ENCODE data around the gene TMC6.
"Not testable (repeated sequence)": the region's sequence is repeated elsewhere in the genome, so short reads cannot be mapped to it uniquely, and the experiment has no call there.

The TMC6 gene

DNA sequence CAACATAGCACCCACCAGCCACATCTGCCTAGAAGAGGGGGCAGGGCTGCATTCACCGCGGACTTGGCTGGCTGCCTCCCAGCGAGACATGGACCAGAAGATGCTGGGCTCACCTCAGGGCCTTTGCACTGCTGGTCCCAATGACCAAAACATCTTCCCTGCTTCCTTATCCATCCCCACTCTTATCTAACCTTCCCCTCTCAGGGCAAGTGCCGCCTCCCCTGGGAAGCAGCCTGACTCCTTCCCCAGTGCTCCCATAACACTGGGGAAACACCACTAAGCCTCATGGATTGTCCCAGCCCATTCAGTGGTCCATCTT, 5.7 kb downstream of the TMC6 start:
- DNase-seq: no peak

DNA sequence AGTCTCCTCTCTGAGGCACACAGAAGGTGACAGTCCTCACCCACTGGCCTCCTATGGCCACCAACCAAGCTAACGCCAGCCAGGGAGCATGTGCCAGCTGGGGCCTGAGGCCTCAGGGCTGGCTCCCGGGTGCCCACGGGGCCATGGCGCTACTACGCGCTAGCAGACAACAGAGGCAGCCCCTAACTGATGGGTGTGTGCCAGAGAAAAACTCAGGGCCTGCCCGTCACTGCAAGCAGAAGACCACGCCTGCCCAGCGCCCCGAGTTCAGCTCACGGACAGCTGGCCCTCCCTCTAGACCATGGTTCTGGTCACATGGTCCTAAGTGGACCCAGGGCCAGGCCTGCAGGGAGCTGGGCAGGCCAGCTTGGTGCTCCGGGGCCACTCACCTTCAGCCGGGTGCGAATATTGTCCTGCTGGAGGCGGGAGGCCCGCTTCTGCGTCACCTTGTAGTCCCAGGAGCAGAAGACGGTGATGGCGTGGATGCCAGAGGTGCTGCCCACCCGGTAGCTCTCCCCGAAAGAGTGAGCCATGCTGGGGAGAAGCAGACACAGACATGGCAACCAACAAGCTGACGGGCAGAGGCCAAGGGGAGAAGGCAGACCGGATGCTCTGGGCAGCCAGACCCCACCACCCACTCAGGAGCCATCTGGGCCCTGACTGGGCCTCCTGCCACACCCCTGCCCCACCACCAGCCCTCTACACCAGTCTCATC, 6.2 kb downstream of the TMC6 start:
- DNase-seq: no peak

DNA sequence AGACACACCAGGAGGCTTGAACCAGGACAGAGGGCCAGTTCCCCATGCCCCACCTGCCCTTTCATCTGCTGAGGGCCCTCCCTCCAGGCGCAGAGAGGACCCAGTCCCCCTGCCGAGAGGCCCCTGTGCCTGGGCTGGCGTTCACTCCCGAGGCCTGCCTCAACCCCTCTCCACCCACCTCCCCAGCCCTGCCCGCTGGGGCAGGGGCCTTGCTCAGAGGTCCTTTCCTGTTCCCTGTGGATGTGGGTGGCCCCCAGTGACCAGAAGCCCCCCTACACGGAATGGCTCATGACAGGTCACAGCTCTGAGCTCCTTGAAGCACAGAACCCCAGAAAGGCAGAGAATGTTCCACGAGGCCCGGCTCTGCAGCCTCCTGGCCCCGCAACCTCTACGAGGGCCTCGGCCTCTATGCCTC, 6.7 kb downstream of the TMC6 start:
- DNase-seq: no peak

DNA sequence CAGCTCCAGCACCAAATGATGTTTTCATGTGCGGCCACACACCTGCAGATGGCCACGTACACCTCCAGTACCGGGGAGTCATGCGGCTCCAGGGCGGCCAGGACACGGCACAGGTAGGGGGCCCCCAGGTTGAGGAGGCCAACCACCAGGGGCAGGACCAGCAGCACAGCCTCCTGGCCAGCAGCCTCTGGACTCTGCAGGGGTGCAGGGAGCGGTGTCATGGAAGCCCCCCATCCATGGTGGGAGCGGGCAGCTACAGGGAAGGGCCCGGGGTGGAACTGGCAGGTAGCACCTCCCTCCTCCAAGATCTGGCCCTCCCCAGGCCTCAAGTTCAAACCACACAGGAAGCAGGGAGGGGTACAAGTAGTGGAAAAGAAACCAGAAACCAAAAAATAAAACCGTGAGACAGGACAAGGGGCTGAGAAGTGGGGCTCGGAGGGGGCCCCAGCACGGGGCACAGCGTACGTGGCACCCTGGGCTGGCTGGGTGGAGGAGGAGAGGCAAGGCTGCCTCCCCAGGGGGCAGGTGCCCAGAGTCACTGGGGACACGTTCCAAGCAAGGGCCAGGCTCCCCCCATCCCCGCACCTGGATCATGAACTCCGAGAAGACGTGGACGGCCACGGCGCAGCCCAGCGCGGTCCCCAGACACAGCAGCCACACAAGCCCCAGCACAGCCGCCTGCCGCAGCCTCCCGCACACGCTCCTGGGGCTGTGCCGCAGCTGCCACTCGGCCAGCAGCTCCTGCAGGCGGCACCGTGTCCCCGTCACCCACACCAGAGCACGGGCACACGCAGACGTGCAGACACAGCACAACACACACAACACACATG, 7.4 kb downstream of the TMC6 start:
- DNase-seq: no peak

DNA sequence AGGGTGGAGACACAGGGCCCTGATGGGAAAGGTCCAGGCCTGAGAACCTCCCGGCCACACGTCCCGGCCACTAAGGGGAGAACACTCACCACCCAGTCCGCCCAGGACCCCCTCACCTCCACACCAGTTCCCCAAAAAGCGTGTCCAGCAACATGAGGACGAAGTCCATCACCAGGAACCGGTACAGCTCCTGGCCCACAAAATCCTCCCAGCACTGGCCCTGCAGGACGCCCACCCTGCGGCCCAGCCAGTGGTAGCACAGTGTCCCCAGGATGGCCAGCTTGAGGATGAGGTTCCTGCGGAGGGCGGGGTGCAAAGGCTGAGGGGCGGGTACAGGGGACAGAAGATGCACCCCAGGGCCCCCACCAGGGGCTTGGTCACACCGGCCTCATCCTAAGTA, 8.0 kb downstream of the TMC6 start:
- no peak for DNase-seq

DNA sequence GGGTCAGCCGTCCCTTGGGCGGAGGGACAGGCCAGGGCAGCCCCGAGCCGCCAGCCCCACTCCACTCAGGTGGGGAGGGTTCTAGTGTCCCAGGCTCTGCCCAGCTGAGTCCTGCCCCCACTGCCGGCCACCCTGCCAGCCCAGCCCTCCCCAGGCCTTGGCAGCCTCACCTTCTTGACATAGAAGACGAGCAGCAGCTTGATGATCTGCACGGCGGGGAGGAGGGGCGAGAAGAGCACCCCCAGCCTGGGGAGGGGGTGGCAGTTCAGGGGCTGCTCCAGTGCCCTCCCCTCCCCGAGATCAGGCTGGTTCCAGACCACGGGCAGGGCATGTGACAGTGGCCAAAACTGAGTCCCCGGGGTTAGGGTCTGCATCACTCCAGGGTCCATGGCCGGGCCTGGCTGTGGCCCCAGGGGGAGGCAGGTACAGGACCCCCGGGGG, 9.7 kb downstream of the TMC6 start:
- DNase-seq: no peak

DNA sequence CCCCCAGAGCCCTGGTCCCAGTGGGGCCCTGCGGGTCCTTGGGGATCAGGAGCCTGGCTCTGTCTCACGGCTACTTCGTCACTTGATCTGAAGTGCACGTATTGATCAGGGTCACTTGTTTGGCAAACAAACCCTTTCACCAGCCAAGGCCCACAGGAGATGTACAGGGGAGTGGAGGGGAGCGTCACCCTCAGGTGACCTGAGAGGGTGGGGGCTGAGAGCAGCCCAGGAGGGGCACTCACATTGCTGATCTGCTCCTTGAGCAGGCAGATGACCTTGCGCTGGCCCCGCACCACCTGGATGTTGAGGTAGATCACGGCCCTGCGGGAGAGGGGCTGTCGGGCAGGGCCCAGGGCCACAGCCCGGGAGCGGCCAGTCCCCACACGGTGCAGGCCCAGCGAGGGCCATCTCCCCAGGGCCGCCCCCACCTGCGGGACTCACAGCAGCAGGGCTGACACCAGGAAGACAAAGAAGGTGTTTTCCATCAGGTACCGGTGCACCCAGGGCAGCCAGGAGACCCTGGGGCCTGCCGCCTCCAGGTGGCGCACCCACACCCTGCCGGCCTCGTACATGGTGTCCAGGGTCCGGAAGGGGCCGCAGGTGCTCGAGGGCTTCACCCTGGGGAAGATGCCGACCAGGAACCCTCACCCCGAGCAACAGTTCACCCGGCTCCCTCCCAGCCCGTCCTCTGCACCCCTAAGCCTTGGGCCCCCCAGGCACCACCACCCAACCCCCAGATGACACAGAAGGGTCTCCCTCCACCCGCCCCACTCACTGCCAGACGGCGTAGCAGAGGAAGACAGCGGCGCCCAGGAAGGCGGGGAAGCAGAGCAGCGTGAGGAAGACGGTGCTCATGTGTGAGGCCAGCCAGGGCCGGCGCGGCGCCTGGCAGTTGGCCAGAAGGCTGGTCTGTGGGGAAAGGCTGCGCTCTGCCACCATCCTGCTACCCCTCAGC, 11.3 kb downstream of the TMC6 start:
- peak; percentile 65 for DNase-seq

DNA sequence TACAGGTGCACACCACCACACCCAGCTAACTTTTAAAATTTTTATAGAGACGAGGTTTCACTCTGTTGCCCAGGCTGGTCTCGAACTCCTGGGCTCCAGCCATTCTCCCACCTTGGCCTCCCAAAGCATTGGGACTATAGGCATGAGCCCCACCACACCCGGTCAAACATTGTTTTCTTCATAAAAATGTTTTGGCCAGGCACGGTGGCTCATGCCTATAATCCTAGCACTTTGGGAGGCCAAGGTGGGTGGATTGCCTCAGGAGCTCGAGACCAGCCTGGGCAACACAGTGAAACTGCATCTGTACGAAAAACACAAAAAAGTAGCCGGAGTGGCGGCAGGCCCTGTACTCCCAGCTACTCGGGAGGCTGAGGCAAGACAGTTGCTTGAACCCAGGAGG, 12.1 kb downstream of the TMC6 start:
- no peak for DNase-seq

DNA sequence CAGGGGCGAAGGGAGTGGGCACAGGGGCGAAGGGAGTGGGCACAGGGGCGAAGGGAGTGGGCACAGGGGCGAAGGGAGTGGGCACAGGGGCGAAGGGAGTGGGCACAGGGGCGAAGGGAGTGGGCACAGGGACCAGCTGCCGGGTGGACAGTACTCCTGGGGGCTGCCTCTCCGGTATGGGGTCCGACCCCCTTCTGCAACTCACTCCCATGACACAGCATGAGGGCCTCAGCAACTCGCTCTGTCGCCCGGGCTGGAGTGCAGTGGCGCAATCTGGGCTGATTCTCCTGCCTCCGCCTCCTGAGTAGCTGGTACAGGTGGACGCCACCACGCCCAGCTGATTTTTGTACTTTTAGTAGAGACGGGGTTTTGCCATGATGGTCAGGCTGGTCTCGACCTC, 12.8 kb downstream of the TMC6 start:
- not testable (repeated sequence) for DNase-seq

DNA sequence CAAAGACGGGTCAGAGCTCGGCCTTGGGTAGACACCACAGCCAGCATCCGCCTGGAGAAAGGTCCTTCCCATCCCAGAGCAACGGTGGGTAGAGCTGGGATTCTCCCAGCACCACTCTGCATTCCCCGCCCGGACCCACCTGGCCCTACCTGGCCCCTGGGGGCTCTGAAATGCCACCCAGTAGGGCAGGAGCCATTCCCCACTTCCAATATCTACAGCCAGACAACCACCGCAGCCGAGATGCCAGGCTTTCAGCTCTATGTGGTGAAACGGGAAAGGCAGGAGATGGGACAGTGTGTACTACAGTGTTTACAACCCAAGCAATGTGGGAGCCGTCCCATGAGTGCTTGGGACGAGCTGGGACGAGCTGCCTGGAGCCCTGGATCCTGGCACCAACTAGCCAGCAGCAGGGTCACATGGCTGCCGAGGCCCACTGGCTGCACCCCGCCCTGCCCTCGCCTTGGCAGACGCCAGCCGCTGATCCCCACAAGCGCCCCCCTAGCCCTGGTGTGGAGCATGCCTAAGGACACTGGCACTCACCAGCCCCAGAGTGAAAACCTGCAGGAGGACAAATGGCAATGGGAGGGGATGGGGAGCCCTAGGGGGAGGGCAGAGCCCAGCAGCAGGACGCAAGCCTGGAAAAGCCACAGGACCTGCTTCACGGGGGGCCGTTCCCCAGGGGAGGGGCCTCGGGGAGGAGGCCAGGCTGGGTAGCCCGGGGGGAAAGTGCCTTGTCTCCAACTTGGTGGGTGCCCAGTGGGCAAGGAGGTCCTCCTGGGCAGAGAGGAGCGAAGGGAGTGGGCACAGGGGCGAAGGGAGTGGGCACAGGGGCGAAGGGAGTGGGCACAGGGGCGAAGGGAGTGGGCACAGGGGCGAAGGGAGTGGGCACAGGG, 13.5 kb downstream of the TMC6 start:
- no peak for DNase-seq

DNA sequence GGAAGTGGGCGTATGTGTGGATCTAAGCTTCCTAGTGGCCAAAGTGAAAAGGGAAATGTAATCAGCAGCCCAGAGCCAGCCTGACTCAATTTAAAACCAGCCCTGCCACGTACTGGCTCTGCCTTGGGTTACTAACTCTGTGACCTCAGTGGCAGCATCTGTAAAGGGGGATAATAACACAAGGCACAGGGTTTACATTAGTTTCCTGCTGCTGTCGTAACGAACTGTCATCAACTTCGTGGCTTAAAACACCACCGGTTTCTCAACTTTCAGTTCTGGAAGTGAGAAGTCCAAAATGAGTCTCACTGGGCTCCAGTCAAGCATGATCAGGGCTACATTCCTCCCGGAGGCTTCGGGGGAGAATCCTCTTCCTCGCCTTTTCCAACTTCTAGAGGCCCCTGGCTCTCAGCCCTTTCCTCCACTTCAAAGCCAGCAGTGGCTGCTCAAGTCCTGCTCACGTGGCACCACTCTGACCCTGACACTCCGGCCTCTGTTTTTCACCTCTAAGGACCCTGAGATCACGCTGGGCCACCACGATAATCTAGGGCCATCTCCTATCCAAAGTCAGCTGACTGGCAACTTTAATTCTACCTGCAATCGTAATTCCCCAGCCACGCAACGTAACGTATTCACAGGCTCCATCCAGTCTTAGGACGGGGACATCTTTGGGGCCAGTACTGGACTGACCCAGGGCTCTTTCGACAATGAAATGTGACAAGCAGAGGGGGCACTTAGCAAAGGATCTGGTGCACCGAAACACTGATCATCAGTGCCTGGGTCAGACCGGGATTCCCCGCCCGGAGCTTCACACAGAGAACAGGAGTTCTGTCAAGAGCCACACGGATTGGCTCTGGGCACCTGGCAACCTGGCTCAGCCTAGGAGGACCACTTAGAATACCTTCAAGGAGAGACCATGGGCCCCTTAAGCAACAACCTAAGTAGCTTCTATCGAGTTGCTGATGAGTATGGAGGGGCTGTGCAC, 14.5 kb downstream of the TMC6 start:
- no peak for DNase-seq

DNA sequence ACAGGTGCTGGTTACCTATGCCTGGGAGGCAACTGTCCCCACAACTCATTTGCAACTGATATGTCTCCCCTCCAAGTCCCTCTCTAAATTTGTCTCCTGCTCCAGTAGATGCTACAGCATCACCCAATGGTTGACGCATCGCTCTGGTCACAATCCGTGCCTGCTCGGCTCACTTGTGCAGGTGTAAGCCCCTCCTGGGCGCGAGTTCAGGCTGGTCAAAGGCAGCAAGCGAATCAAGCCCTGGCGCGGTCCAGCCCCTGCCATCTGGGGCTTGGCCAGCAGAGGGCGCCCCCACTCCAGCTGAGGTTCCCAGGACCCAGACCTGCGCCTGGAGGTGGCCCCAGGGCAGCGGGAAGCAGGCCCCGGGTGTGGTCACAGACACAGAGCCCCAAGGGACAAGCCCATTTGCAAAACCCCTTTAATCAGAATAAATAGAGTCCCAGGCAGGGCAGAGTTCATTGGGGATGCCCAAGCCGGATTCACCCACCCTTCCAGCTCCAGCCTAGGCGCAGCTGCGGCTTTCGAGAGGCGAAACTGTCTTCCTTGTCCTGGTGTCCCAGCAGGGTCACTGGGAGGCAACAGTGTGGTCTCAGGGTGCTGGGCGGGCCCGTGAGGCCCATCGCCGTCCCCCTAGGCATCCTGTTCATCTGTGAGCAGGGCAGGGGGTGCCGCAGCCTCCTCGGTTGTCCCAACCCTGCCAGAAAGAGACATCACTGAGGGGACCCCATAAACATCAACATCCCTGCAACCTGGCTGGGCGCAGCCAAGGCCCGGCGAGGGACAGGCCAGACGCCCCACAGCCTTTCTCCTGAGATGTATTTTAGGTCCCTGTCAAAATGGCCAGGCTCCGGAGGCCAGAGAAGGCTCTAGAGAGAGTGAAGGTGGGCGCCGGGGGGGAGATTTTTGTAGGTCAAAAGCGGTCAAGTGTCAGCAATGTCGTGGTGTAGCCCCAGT, 15.8 kb downstream of the TMC6 start:
- DNase-seq: peak; percentile 42

DNA sequence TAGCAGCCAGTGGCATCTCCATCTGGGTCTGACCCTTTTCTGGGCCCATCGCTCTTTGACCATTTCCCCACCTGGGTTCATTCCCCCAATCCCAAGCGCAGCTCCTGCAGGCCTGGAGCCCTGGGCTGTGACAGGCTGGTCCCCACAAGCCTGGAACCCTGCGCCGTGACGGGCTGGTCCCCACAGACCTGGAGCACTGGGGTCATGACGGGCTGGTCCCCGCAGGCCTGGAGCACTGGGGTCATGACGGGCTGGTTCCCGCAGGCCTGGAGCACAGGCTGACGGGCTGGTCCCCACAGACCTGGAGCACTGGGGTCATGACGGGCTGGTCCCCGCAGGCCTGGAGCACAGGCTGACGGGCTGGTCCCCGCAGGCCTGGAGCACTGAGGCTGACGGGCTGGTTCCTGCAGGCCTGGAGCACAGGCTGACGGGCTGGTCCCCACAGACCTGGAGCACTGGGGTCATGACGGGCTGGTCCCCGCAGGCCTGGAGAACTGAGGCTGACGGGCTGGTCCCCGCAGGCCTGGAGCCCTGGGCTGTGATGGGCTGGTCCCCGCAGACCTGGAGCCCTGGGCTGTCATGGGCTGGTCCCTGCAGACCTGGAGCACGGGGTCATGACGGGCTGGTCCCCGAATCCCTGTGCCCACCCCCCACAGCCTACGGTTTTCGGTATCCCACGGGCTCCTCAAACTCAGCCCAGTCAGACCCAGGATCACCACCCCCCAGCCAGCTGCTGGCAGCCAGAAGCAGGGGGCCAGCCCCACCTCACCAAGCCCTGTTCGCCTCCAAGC, 16.6 kb downstream of the TMC6 start:
- no peak for DNase-seq

DNA sequence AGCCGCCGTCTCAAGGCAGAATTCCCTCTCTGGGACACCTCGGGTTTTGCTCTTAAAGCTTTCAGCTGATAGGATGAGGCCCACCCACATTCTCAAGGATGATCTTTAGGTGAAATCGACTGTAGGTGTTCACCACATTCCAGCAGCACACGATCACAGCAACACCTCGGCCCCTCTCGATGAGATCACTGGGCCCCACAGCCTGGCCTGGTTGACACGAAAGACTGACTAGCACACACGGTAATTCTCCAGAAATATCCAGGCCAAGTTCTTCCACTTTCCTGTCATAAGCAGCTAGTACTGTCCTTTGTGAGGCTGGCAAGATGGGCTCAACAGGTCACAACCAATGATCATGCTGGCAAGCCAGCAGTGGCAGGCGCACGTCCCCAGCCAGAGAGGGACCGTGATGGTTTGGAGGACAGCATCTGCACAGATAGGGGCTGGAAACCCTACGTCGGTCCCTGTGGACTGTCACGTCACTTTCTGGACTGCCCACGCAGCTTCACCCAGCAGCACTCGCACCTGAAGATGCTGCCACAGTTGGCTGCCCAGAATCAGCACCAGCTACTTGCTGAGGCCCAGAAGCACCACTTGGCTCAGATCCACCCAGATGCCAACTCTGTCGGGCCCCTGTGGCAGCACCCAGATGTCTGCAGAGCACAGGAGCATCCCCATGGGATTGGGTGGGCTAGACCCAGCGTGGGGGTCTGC, 17.4 kb downstream of the TMC6 start:
- no peak for DNase-seq

DNA sequence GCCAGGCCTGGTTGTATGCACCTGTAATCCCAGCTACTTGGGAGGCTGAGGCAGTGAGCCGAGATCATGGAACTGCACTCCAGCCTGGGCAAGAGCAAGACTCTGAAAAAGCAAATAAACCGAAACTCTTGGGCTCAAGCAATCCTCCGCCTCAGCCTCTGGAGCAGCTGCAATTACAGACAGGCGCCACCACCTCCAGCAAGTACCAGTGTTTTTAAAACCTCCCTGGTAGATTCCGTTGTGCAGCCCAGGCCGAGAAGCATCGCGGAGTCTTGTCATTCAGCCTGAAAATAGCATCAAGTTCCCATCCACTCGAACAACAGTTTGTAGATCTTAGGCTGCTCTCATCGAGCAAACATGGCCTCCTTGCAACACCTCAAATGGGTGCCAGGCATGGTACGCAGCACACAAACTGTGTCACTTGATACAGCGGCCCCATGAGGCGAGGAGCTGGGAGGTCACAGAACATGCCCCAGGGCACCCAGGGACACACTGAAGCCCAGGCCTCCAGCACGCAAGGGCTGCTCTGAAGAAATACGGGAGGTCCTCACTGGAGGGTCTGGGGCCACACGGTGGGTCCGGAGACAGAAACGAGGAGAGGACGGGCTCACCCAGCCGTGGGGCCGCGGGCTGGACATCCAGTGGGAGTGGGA, 18.1 kb downstream of the TMC6 start:
- DNase-seq: peak; percentile 11

DNA sequence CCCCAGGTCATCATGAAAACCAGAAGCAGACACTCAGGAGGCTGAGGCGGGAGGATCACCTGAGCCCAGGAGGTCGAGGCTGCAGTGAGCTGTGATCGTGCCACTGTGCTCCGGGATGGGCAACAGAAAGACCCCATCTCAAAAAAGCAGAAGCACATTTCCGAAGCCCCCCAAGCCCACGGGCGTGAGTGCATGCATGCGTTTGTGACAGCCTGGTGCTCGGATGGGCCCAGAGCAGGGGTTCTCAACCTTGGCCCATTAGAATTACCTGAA, 19.1 kb downstream of the TMC6 start:
- DNase-seq: no peak

DNA sequence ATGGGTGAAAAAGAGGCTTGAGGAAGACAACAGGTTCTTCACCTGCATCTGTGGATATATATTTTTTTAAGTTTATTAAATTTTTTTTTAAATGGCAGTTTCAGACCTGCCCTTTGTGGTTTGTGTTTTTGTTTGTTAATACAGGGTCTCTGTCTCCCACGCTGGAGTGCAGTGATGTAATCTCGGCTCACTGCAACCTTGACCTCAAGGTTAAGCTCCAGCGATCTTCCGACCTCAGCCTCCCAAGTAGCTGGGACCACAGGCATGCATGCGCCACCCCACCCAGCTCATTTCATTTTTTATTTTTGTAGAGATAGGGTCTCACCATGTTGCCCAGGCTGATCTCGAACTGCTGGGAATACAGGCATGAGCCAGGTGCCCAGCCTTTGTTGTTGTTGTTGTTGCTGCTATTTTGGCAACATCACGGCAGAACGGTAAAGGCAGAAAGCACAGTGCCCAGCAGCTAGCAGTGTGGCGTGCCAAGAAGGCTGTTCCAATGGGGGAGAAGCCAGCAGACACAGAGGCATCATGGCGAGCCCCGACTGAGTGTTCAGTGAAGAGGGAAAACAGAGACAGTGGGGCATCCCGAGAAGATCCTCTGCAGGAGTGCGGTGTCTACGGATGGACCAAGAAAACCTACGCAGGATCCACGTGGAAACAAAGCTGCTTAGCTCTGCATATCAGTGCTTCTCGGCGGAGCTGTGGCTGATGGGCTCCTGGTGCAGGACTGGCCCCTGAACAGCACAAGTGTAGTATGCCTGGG, 19.6 kb downstream of the TMC6 start:
- DNase-seq: no peak

Measured in NCI-H2171 treated with DMSO at 0.1 percent for 48 hours (cell line).